GM13976 (cell line): ENCODE measurements around the gene FCHO2.
"Not testable (repeated sequence)": the region's sequence is repeated elsewhere in the genome, so short reads cannot be mapped to it uniquely, and the experiment has no call there.

Experiments used
- DNase-seq: peaks from one replicate; pipeline ENCODE4 v3.0.0; 2012; ENCODE audit warnings: low spot score
- in situ Hi-C: fragments of 300-500 bp; cut with MboI; formaldehyde crosslinking; loops from one replicate; pipeline ENCODE4 v1.12.0; 2022; ENCODE audit warnings: low sequenced_read_pairs, mixed read lengths, inconsistent platforms; ENCODE audit not compliant: unreplicated experiment
- TF ChIP-seq, protein P1 (sequence below): IDR thresholded peaks from 2 replicates; pipeline ENCODE4 v1.5.1; 2012; ENCODE audit warnings: borderline replicate concordance, mild to moderate bottlenecking; ENCODE audit not compliant: insufficient read depth; ENCODE audit errors: extremely low read depth, missing control alignments, control extremely low read depth

FCHO2 gene

GRCh38 chr5:72994578-72994977 is 38.7 kb downstream of the FCHO2 start:
- in situ Hi-C loops = no loop called here
- no peak for DNase-seq
- TF ChIP-seq, protein P1, sequence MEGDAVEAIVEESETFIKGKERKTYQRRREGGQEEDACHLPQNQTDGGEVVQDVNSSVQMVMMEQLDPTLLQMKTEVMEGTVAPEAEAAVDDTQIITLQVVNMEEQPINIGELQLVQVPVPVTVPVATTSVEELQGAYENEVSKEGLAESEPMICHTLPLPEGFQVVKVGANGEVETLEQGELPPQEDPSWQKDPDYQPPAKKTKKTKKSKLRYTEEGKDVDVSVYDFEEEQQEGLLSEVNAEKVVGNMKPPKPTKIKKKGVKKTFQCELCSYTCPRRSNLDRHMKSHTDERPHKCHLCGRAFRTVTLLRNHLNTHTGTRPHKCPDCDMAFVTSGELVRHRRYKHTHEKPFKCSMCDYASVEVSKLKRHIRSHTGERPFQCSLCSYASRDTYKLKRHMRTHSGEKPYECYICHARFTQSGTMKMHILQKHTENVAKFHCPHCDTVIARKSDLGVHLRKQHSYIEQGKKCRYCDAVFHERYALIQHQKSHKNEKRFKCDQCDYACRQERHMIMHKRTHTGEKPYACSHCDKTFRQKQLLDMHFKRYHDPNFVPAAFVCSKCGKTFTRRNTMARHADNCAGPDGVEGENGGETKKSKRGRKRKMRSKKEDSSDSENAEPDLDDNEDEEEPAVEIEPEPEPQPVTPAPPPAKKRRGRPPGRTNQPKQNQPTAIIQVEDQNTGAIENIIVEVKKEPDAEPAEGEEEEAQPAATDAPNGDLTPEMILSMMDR = no peak

- TF ChIP-seq, protein P1 = no peak
- DNase-seq = no peak
- in situ Hi-C loops = no loop called here
These were observed 40.8 kb downstream of the FCHO2 start for GRCh38 chr5:72996632-72997031.

DNA sequence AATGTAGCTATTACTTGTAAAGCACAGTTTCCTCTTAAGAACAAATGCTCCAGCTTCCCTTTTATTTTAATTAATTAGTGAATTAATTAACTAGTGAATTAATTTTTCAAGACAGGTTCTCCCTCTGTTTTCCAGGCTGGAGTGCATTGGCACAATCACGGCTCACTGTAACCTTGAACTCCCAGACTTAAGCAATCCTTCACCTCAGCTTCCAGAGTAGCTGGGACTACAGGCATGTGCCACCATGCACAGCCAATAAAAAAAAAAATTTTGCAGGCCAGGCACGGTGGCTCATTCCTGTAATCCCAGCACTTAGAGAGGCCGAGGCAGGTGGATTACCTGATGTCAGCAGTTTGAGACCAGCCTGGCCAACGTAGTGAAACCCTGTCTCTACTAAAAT is 44.1 kb downstream of the FCHO2 start:
- in situ Hi-C loops = no loop called here
- TF ChIP-seq, protein P1 = no peak
- DNase-seq = no peak

DNA sequence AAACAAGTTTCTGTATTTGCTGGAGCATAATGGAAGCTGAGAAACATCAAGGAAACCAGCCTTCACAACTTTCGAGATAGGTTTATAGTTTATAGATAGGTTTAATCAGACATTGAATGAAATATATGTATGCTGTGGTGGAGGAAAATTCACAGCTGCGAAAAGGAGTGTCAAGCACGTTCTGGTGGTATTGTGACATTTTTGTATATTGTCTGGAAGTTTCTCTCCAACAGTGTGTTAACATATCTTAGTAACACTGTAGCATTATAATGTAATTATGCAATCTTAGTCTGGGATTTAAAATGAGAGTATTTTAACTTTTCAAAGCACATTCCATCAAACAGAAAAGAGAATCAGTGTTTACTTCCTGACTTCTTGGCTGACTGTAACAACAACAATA is 50.0 kb downstream of the FCHO2 start:
- in situ Hi-C loops = no loop called here
- TF ChIP-seq, protein P1 = no peak
- no peak for DNase-seq

GRCh38 chr5:73007051-73007450 is 51.2 kb downstream of the FCHO2 start:
- TF ChIP-seq, protein P1 = no peak
- DNase-seq = no peak
- in situ Hi-C loops = no loop called here

- in situ Hi-C loops = no loop called here
- DNase-seq = no peak
- TF ChIP-seq, protein P1 = no peak
These were observed 53.0 kb downstream of the FCHO2 start for GRCh38 chr5:73008831-73009230.

GRCh38 chr5:73011612-73012011 is 55.8 kb downstream of the FCHO2 start:
- in situ Hi-C loops, DNase-seq: not testable (repeated sequence)

DNA sequence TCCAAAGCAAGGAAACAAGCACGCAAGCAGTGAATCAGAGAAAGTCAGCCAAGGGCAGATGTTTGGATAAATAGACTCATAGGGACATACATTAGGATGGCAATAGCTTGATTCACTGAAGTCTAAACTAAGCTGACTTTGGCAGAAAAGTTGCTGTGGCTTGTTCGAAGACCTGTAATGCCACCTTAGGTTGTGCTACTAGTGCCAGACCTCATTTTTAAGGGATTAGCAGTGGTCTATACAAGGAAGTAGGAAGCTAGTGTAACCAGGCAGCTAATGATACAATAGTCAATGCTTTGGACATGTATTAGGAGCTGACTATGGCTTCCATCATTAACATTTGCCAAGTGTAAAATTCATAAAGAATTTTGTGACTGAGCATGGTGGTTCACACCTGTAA is 63.1 kb downstream of the FCHO2 start:
- in situ Hi-C loops = no loop called here
- DNase-seq = no peak
- TF ChIP-seq, protein P1 = no peak
